C4-2B (cell line): ENCODE data around the gene EVC2.

Experiments
- H3K27ac ChIP-seq: fragments of 450-650 bp; 2 replicates; pipeline ENCODE4 v1.5.1; 2017
- CTCF ChIP-seq: fragments of 450-650 bp; conservative IDR thresholded peaks from 2 replicates; pipeline ENCODE4 v1.5.1; 2017; ENCODE audit warnings: mild to moderate bottlenecking
- ZFX ChIP-seq: fragments of 450-650 bp; IDR thresholded peaks from 2 replicates; pipeline ENCODE4 v1.6.1; 2017

EVC2 gene, protein sequence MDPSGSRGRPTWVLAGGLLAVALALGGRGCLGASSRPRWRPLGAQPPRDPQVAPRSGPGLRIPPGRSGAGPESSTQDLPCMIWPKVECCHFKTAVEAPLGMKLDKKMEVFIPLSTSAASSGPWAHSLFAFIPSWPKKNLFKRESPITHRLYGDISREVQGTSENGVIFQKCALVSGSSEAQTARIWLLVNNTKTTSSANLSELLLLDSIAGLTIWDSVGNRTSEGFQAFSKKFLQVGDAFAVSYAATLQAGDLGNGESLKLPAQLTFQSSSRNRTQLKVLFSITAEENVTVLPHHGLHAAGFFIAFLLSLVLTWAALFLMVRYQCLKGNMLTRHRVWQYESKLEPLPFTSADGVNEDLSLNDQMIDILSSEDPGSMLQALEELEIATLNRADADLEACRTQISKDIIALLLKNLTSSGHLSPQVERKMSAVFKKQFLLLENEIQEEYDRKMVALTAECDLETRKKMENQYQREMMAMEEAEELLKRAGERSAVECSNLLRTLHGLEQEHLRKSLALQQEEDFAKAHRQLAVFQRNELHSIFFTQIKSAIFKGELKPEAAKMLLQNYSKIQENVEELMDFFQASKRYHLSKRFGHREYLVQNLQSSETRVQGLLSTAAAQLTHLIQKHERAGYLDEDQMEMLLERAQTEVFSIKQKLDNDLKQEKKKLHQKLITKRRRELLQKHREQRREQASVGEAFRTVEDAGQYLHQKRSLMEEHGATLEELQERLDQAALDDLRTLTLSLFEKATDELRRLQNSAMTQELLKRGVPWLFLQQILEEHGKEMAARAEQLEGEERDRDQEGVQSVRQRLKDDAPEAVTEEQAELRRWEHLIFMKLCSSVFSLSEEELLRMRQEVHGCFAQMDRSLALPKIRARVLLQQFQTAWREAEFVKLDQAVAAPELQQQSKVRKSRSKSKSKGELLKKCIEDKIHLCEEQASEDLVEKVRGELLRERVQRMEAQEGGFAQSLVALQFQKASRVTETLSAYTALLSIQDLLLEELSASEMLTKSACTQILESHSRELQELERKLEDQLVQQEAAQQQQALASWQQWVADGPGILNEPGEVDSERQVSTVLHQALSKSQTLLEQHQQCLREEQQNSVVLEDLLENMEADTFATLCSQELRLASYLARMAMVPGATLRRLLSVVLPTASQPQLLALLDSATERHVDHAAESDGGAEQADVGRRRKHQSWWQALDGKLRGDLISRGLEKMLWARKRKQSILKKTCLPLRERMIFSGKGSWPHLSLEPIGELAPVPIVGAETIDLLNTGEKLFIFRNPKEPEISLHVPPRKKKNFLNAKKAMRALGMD

DNA sequence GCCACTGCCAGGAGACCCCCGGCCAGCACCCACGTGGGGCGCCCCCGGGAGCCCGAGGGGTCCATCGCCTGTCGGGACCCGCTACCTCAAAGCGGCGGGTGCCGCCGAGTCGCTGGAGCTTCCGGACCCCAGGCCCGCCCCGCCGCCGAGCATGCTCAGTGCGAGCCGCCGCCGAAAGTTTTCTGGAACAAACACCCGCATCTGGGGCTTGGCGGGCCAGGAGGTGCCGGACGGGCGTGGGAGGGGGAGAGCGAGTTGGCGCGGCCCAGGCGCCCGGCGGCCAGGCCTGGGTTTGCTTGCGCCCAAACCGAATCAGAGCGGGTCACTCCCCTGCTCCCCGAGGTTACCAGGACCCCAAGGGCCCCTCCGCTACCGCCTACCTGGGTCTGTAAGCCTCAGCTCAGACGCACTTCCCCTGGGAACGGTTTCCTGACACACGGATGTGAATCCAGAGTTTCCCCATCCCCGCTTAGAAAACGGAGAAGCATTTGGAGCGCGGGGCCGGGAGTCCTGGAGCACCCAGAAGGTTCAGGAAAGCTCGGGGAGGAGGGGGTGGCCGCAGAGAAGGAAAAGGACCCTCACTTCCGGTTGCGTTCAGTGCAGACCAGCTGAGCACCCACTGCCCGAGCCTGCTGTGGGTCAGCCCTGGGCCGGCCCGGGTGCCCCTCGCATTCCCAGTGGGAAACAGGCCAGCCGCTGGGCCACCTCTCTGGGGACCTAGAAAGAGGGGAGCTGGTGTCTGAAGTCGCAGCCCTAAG, at the start of gene EVC2:
Gene EVC2 (minus strand): TSS at position 111 of the 758 bp plus-strand sequence. CDS start 46 bp downstream, at position 65.
- TF ChIP-seq ZFX (no peak), CTCF (no peak)
- no peak within 1 kb of the TSS for H3K27ac ChIP-seq

GRCh38 chr4:5757954-5758353, 49.6 kb upstream of the EVC2 start:
- no peak for TF ChIP-seq CTCF
- no peak for TF ChIP-seq ZFX
- H3K27ac ChIP-seq, result no peak overlapping the region

DNA sequence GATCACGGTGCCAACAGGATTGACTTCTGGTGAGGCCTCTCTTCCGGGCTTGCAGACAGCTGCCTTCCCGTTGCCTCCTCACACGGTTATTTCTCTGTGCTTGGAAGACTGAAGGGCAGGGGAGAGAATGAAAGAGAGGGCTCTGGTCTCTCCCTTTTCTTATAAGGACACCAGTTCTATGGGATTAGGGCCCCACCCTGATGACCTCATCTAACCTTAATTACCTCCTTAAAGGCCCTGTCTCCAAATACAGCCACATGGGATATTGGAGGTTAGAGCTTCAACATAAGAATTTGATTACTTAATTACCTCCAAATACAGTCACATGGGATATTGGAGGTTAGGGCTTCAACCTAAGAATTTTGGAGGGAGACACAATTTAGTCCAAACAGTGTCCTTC, 49.2 kb upstream of the EVC2 start:
- no peak for TF ChIP-seq CTCF
- H3K27ac ChIP-seq, result no peak overlapping the region

DNA sequence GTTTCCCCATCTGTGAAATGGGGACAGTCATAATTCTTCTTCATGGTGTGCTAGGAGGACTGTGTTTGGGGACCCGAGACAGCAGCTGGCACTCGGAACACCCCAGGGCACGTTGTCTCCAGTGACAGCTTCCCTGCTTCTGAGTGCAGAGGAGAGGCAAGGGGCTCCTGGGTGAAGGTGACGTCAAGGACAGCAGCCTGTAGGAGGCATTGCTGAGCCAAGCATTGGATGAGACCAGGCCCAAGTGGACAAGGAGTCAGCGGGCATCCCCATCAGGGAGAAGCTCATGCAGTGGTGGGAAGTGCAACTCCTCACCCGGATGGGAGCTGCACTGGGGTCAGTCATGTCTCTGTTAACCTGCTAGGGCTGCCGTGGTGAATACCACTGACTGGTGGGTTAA, 48.7 kb upstream of the EVC2 start:
- no peak for TF ChIP-seq CTCF
- H3K27ac ChIP-seq, result no peak overlapping the region

GRCh38 chr4:5756271-5756670, 47.9 kb upstream of the EVC2 start:
- no peak for TF ChIP-seq ZFX
- no peak for TF ChIP-seq CTCF
- H3K27ac ChIP-seq, result no peak overlapping the region

- no peak overlapping the region for H3K27ac ChIP-seq
- TF ChIP-seq CTCF (no peak), ZFX (no peak)
Measured at GRCh38 chr4:5755679-5756078, 47.3 kb upstream of the EVC2 start.
